ENCODE data around the gene C4A. TPM values are rescaled to one million over a fixed set of nuclear protein-coding genes. Genes with fewer than 3 reads are reported as not detected.
"Not testable (repeated sequence)": the region's sequence is repeated elsewhere in the genome, so short reads cannot be mapped to it uniquely, and the experiment has no call there.

The C4A gene
- polyA plus RNA-seq, 3 donors, result 12.6 TPM; not detected in 2

DNA sequence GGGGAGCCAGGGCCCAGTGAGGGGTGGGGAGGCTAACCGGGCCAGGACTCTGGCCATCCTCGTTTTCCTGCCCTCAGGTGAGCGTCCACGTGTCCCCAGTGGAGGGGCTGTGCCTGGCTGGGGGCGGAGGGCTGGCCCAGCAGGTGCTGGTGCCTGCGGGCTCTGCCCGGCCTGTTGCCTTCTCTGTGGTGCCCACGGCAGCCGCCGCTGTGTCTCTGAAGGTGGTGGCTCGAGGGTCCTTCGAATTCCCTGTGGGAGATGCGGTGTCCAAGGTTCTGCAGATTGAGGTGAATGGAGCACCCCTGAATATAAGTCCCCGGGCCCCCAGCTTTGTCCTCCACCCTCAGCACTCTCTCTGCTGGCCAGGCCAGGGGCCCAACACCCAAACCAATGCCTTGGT lies 12.6 kb downstream of the C4A start:
- H3K9me3 Mint-ChIP-seq; H3K36me3 Mint-ChIP-seq; H3K27me3 ChIP-seq (ENCODE audit: control insufficient read depth in 2 of 2, insufficient read depth in 2 of 2, low read length in 2 of 2); H3K9me3 ChIP-seq (replicated peaks in 1 of 2; ENCODE audit: control insufficient read depth in 1 of 2, insufficient read depth in 1 of 2, low read length in 2 of 2); H3K4me2 ChIP-seq (replicated peaks; ENCODE audit: extremely low read depth, low read length, poor library complexity, severe bottlenecking); H2AFZ ChIP-seq (ENCODE audit: insufficient read depth, low read depth, low read length, poor library complexity, severe bottlenecking); DNase-seq; H3K4me1 ChIP-seq (ENCODE audit: control insufficient read depth in 1 of 2, insufficient read depth in 2 of 2, low read length in 2 of 2); H3K27ac Mint-ChIP-seq; H3K4me3 Mint-ChIP-seq; H3K27ac ChIP-seq (ENCODE audit: low read depth in 1 of 2, low read length in 2 of 2); H3K9ac ChIP-seq (ENCODE audit: insufficient read depth, low read length, poor library complexity, severe bottlenecking); H3K27me3 Mint-ChIP-seq (ENCODE audit: low read depth in 3 of 3); H3K4me3 ChIP-seq (replicated peaks in 1 of 3; ENCODE audit: low read depth in 2 of 3, low read length in 3 of 3); H3K79me2 ChIP-seq (ENCODE audit: insufficient read depth, low read length); H3K4me1 Mint-ChIP-seq; H4K20me1 ChIP-seq (ENCODE audit: insufficient read depth, low read length); intact Hi-C loops (cut with micrococcal nuclease); H3K36me3 ChIP-seq (replicated peaks in 1 of 2; ENCODE audit: control insufficient read depth in 1 of 2, insufficient read depth in 2 of 2, low read length in 2 of 2): not testable (repeated sequence)
- WGBS (ENCODE audit: insufficient coverage), result no CpG with 5 or more reads among the region's 14 CpGs

DNA sequence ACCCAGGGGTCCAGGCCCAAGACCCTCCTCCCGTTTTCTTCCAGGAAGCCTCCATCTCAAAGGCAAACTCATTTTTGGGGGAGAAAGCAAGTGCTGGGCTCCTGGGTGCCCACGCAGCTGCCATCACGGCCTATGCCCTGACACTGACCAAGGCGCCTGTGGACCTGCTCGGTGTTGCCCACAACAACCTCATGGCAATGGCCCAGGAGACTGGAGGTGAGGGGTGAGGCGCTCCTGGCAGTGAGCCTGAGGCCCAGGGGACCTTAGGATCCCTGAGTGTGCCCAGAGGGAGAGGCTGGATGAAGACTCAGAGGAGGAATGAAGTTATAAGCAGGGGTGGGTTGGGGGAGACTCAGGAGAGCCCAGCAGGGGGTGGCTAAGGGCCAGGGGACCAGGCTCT lies 14.5 kb downstream of the C4A start:
- H3K27me3 ChIP-seq (ENCODE audit: control insufficient read depth in 2 of 2, insufficient read depth in 2 of 2, low read length in 2 of 2); H3K9ac ChIP-seq (ENCODE audit: insufficient read depth, low read length, poor library complexity, severe bottlenecking); H3K27ac ChIP-seq (ENCODE audit: low read depth in 1 of 2, low read length in 2 of 2); intact Hi-C loops (cut with micrococcal nuclease); H3K9me3 Mint-ChIP-seq; H3K4me1 Mint-ChIP-seq; H3K4me3 ChIP-seq (replicated peaks in 1 of 3; ENCODE audit: low read depth in 2 of 3, low read length in 3 of 3); H3K36me3 Mint-ChIP-seq; H3K4me3 Mint-ChIP-seq; H3K9me3 ChIP-seq (replicated peaks in 1 of 2; ENCODE audit: control insufficient read depth in 1 of 2, insufficient read depth in 1 of 2, low read length in 2 of 2); H3K27me3 Mint-ChIP-seq (ENCODE audit: low read depth in 3 of 3); H3K4me2 ChIP-seq (replicated peaks; ENCODE audit: extremely low read depth, low read length, poor library complexity, severe bottlenecking); H3K4me1 ChIP-seq (ENCODE audit: control insufficient read depth in 1 of 2, insufficient read depth in 2 of 2, low read length in 2 of 2); DNase-seq; H3K36me3 ChIP-seq (replicated peaks in 1 of 2; ENCODE audit: control insufficient read depth in 1 of 2, insufficient read depth in 2 of 2, low read length in 2 of 2); H3K27ac Mint-ChIP-seq; H3K79me2 ChIP-seq (ENCODE audit: insufficient read depth, low read length); H4K20me1 ChIP-seq (ENCODE audit: insufficient read depth, low read length); H2AFZ ChIP-seq (ENCODE audit: insufficient read depth, low read depth, low read length, poor library complexity, severe bottlenecking): not testable (repeated sequence)
- WGBS (ENCODE audit: insufficient coverage), result 100% methylated on average over 3 of the region's 6 CpGs

DNA sequence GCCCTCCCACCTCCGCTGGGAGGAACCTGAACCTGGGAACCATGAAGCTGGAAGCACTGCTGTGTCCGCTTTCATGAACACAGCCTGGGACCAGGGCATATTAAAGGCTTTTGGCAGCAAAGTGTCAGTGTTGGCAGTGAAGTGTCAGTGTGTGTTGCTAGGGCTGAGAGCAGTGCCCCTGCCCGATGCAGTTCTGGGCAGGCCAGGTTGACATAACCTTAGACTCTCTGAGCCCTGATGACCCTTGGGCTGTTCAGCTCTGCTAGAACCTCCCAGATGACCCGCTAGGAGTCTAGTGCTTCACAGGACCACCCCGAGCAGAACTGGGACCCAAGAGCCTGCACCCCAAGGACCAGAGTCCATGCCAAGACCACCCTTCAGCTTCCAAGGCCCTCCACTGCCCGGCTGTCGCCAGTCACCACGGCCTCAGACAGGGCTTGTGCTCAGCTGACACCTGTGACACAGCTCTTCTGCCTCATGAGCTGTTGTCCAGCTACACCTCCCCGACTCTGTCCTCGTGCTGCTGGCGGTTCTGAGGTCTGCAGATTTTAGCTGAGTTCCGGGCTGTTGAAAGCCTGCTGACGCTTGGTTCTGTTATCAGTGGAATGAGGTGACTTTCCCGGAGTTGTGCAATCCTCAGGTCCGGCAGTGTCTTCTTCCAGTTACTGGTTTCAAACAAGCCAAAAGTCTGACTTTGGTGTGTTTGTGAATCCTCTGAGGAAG lies 20.9 kb downstream of the C4A start:
- H3K4me3 Mint-ChIP-seq; H3K4me2 ChIP-seq (replicated peaks; ENCODE audit: extremely low read depth, low read length, poor library complexity, severe bottlenecking); H3K27me3 ChIP-seq (ENCODE audit: control insufficient read depth in 2 of 2, insufficient read depth in 2 of 2, low read length in 2 of 2); H3K36me3 ChIP-seq (replicated peaks in 1 of 2; ENCODE audit: control insufficient read depth in 1 of 2, insufficient read depth in 2 of 2, low read length in 2 of 2); H3K79me2 ChIP-seq (ENCODE audit: insufficient read depth, low read length); H3K36me3 Mint-ChIP-seq; H3K4me3 ChIP-seq (replicated peaks in 1 of 3; ENCODE audit: low read depth in 2 of 3, low read length in 3 of 3); H3K4me1 ChIP-seq (ENCODE audit: control insufficient read depth in 1 of 2, insufficient read depth in 2 of 2, low read length in 2 of 2); H3K9ac ChIP-seq (ENCODE audit: insufficient read depth, low read length, poor library complexity, severe bottlenecking); H3K9me3 Mint-ChIP-seq; H3K27ac ChIP-seq (ENCODE audit: low read depth in 1 of 2, low read length in 2 of 2); H2AFZ ChIP-seq (ENCODE audit: insufficient read depth, low read depth, low read length, poor library complexity, severe bottlenecking); DNase-seq; intact Hi-C loops (cut with micrococcal nuclease); H3K27me3 Mint-ChIP-seq (ENCODE audit: low read depth in 3 of 3); H3K27ac Mint-ChIP-seq; H4K20me1 ChIP-seq (ENCODE audit: insufficient read depth, low read length); H3K9me3 ChIP-seq (replicated peaks in 1 of 2; ENCODE audit: control insufficient read depth in 1 of 2, insufficient read depth in 1 of 2, low read length in 2 of 2); H3K4me1 Mint-ChIP-seq: not testable (repeated sequence)
- WGBS (ENCODE audit: insufficient coverage), result no CpG with 5 or more reads among the region's 15 CpGs

DNA sequence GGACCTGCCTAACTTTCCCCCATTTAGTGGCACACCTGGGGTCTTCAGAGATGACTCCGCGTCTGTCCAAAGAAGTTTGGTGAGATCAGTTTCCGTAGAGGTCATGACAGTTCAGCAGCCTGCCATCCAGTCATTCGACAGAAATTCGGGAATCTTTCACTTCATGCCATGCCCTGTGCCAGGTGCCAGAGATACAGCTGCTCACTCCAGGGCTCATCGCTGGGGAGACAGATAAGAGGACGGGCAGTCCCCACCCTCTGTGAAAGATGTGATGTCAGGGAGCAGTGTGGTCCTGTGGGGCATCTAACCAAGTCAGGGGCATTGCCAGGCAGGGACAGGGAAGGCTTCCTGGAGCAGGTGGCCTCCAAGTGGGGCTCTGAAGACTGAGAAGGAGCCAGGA lies 21.4 kb downstream of the C4A start:
- H3K4me3 Mint-ChIP-seq; DNase-seq; H2AFZ ChIP-seq (ENCODE audit: insufficient read depth, low read depth, low read length, poor library complexity, severe bottlenecking); H3K27me3 ChIP-seq (ENCODE audit: control insufficient read depth in 2 of 2, insufficient read depth in 2 of 2, low read length in 2 of 2); H3K4me1 Mint-ChIP-seq; H3K9ac ChIP-seq (ENCODE audit: insufficient read depth, low read length, poor library complexity, severe bottlenecking); H3K27me3 Mint-ChIP-seq (ENCODE audit: low read depth in 3 of 3); H3K4me3 ChIP-seq (replicated peaks in 1 of 3; ENCODE audit: low read depth in 2 of 3, low read length in 3 of 3); H3K36me3 Mint-ChIP-seq; H3K79me2 ChIP-seq (ENCODE audit: insufficient read depth, low read length); H3K27ac Mint-ChIP-seq; H4K20me1 ChIP-seq (ENCODE audit: insufficient read depth, low read length); intact Hi-C loops (cut with micrococcal nuclease); H3K9me3 ChIP-seq (replicated peaks in 1 of 2; ENCODE audit: control insufficient read depth in 1 of 2, insufficient read depth in 1 of 2, low read length in 2 of 2); H3K27ac ChIP-seq (ENCODE audit: low read depth in 1 of 2, low read length in 2 of 2); H3K4me2 ChIP-seq (replicated peaks; ENCODE audit: extremely low read depth, low read length, poor library complexity, severe bottlenecking); H3K9me3 Mint-ChIP-seq; H3K36me3 ChIP-seq (replicated peaks in 1 of 2; ENCODE audit: control insufficient read depth in 1 of 2, insufficient read depth in 2 of 2, low read length in 2 of 2); H3K4me1 ChIP-seq (ENCODE audit: control insufficient read depth in 1 of 2, insufficient read depth in 2 of 2, low read length in 2 of 2): not testable (repeated sequence)
- WGBS (ENCODE audit: insufficient coverage), result no CpG with 5 or more reads among the region's 7 CpGs

Data from CD14-positive monocyte (primary cell).